HG03575 (cell line): ENCODE data around the gene LYRM4.

Source experiments
- ATAC-seq: cut with Tn5 transposase; IDR thresholded peaks from one replicate; pipeline ENCODE4 v1.9.1; 2021; ENCODE audit not compliant: unreplicated experiment, insufficient number of reproducible peaks, low FRiP score; ENCODE audit errors: extremely low read depth

The LYRM4 gene

GRCh38 chr6:5285081-5285480 lies 24.3 kb upstream of the LYRM4 start:
- no peak for ATAC-seq

DNA sequence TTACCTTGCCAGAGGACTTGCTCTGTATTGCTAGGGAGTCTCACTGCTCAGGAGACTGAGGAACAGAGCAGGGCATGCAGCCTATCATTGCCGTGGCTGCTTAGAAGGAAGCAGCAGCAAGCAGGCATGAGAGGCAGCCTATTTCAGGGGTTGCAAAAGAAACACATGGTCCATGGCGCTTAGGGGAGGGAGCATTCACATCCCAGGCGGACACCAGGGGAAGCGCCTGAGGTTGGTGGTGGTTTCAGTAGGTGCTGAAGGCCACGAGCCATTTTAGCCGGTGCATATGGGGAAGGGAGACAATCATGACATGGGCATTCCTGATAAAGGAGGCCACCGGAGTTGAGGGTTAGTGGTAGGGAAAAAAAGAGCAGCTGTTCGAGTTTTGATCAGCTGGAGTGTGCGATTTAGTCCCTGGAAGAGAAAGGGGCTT lies 21.5 kb upstream of the LYRM4 start:
- ATAC-seq = no peak

DNA sequence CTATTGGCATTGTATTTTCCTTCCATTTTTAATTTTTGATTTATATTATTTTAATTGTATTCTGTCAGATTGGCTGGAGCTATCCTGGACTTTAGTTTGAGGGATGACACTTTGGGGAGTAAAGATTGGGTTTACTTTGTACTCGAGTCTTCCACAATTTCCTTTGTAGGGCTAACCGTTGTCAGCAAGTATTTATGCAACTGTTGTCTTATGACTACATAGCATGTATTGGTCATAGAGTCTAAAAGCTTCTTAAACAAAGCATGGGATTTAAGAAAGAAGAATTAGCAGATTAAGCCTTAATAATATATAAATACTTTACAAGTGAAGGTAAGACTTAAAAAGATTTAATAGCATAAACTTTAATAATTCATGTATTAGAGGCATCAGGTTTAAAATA lies 20.2 kb upstream of the LYRM4 start:
- no peak for ATAC-seq

DNA sequence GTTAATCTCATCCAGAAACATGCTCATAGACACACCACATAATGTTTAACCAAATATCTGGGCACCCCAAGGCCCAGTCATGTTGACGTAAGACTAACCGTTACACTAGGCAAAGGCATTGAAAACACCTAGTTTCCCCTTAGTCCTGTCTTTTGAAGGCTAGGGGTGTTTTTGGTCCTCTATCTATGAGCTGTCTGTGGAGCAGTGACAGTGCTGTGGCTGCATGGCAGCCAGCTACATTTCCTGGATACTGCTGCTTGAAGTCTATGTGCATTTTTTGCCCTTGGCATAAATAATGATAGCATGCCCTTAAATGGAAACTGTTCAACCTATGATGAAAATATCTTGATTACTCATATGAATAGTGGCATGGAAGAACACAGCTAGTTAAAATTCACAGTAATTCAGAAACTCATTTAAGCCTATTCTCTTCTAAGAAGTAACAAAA lies 19.2 kb upstream of the LYRM4 start:
- no peak for ATAC-seq

GRCh38 chr6:5278565-5279120 lies 17.9 kb upstream of the LYRM4 start:
- no peak for ATAC-seq

- ATAC-seq = no peak
Observed at GRCh38 chr6:5278047-5278446, 17.3 kb upstream of the LYRM4 start.

GRCh38 chr6:5277589-5277988 lies 16.8 kb upstream of the LYRM4 start:
- ATAC-seq = no peak

DNA sequence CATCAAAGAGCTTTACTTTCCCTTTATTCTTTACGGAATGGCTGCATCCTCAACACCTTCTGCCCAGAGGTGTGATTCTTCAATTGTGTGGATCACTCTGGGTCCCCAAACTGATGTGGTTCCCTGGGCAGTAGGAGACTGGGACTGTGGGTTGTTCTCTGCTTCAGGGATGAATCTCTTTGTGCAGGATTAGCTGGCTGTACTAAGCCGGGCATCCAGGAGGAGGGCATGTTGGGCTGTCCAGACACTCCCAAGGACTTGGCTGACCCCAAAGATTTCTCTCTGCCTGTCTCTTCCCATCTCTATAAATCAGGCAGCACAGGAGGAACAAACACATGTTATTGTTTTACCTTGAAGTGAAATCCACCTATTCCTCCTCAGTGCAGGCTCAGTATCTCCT lies 15.8 kb upstream of the LYRM4 start:
- no peak for ATAC-seq

DNA sequence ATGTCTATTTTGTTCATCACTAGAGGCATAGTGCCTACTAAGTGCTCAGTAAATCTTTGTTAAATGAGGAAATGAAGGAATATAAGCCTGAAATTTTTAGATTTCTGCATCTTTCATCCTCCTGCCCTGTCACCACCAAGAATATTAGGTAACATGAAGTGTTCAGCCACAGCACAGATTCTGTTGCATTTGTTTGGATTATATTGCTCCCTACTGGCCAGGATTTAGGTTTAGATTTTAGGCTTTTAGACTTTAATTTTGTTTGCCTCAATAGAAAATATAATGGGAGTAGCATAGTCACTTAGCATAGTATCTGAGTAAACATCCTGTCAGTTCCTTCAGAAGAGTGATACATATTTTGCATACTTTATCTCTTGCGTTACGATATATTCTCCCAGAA lies 14.7 kb upstream of the LYRM4 start:
- no peak for ATAC-seq

DNA sequence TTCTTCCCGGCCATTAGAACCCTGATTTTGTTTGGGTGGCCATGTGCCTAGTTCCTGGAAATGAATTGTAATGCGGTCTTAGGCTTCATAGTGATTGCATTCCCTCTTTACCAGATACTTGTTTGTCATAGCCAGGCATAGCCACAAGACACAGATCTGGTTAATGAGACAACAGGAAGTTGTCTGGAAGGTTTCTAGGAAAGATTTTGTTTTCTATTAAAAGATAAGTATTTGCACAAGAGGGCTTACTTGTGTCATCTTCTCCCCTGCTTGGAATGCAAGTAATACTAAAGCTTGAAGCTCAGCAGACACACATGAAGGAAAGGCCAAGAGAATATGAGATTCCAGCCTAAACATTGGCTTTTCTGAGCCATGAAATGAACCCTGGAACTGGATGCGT lies 13.5 kb upstream of the LYRM4 start:
- no peak for ATAC-seq

DNA sequence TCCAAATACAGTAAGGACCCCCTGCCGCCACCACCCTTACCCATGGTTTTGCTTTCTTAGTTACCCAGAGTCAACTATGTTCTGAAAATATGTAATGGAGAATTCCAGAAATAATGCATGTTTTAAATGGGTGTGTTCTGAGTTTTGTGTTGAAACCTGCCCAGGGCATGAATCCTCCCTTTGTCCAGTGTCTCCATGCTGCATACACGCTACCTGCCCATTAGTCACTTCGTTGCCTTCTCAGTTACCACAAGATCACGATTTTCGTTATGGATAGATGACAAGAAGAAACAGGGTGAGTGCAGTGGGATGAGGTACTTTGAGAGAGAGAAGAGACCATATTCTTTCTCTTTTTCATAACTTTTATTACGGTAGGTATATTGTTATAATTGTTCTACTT lies 11.2 kb upstream of the LYRM4 start:
- ATAC-seq = no peak

DNA sequence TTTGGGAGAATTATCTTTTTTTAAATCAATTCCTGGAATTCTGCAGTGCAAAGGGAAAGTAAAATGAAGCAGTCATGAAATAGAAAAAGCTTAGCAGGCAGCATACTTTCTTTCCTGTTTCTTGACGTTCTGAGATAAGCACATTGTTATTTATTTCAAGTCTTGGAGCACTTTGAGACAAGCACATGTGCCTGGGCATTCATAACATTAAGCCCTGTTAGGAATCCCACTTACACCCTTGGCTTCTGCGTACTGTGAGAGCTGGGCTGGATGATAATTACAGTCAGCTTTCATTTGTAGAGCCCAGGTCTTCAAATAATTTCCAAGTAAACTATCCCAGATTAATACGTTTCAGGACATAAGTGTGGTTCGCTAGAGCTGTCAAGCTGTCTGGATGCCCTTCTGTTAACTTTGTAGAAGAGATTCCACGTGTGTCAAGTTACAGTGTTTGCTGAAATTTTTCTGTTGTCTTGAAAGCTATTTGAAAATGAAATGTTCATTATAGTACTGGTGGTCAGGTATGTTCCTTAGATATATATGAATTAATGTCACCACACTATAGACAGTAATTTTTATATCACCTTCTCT lies 9.4 kb upstream of the LYRM4 start:
- no peak for ATAC-seq

- ATAC-seq = no peak
Observed at GRCh38 chr6:5266423-5266822, 5.7 kb upstream of the LYRM4 start.

GRCh38 chr6:5261545-5262109 lies 877 bp upstream of the LYRM4 start:
- ATAC-seq = no peak

- ATAC-seq = peak; percentile 30
Observed at GRCh38 chr6:5260111-5260620, 584 bp downstream of the LYRM4 start.

GRCh38 chr6:5259428-5259827 lies 1.3 kb downstream of the LYRM4 start:
- no peak for ATAC-seq

DNA sequence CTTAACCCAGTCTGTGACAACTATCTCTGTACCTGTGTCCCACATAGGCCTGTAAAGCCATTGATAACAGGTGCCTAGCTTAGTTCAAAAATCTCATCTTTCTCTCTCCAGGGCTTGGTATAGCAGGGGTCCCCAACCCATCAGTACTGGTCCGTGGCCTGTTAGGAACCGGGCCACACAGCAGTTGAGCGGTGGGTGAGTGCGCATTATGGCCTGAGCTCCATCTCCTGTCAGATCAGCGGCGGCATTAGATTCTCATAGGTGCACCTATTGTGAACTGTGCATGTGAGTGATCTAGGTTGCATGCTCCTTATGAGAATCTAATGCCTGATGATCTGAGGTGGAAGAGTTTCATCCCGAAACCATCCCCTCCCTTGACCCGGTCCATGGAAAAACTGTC lies 3.4 kb downstream of the LYRM4 start:
- no peak for ATAC-seq

- no peak for ATAC-seq
Observed at GRCh38 chr6:5256952-5257351, 3.8 kb downstream of the LYRM4 start.

DNA sequence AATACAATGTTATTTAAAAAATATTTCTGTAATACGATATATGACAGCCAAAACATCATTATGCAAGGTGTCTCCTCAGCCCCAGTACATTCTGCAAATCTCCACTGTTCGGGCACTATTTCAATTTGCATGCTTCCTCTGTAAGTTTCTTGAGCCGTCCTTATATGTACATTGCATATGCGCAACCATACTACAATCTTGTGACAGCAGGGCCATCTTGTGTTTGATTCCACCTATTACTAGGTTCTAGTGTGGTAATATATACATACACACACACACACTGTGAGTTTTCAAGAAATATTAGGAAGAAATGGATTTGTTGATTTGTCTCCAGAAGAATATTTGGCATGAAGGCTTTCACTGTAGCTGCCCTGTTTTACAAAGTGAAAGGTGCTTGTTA lies 9.8 kb downstream of the LYRM4 start:
- ATAC-seq = no peak

DNA sequence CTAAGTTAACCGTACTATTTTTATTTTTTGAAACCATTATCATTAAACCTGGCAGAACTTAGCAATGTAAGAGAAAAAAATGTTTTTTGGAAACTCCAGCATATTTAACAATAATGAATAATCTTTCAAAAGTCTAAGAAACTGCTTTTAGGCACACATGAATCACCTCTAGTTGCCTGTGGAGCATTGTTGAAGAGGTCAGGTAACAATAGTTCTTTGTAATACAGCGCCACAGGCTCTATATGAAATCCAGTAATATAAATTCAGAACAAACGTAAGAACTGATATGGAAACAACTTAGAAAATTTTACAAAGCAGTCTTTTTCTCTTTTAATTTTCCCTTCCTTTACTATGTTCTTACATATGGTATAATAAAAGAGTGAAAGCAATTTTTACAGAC lies 10.3 kb downstream of the LYRM4 start:
- ATAC-seq = no peak
